SK-N-SH treated with all-trans-retinoic acid at 6 μM for 48 hours (cell line): Measurements from ENCODE around the gene SLC19A1.

ENCODE experiments used
- ATAC-seq: fragments of 200-7000 bp; cut with Tn5 transposase; 3 replicates; pipeline ENCODE4 v1.9.1; 2020; ENCODE audit warnings: mild to moderate bottlenecking, moderate library complexity
- ARNTL ChIP-seq: fragments of 450-650 bp; formaldehyde crosslinking; IDR thresholded peaks from 2 replicates; pipeline ENCODE4 v1.5.0; 2020; ENCODE audit warnings: low read depth, mild to moderate bottlenecking, moderate library complexity, borderline replicate concordance
- BACH2 ChIP-seq: fragments of 250-450 bp; sonication (Bioruptor Pico); IDR thresholded peaks from 2 replicates; pipeline ENCODE4 v1.9.0; 2021; ENCODE audit warnings: mild to moderate bottlenecking, borderline replicate concordance
- CREB5 ChIP-seq: fragments of 250-450 bp; sonication (Bioruptor Pico); IDR thresholded peaks from 2 replicates; pipeline ENCODE4 v1.5.1; 2020; ENCODE audit warnings: low read depth, mild to moderate bottlenecking, moderate library complexity
- CSDC2 ChIP-seq: fragments of 250-450 bp; sonication (Bioruptor Pico); IDR thresholded peaks from 2 replicates; pipeline ENCODE4 v1.5.0; 2020; ENCODE audit warnings: mild to moderate bottlenecking, moderate library complexity
- ESRRG ChIP-seq: fragments of 250-450 bp; sonication (Bioruptor Pico); IDR thresholded peaks from 2 replicates; pipeline ENCODE4 v1.6.1; 2021; ENCODE audit warnings: mild to moderate bottlenecking
- GLIS3 ChIP-seq: fragments of 250-450 bp; sonication (Bioruptor Pico); IDR thresholded peaks from 2 replicates; pipeline ENCODE4 v1.5.0; 2020; ENCODE audit warnings: mild to moderate bottlenecking, moderate library complexity
- ISL1 ChIP-seq: fragments of 250-450 bp; sonication (Bioruptor Pico); IDR thresholded peaks from 2 replicates; pipeline ENCODE4 v2.1.2; 2022; ENCODE audit warnings: mild to moderate bottlenecking, moderate library complexity
- OSR1 ChIP-seq: fragments of 250-450 bp; sonication (Bioruptor Pico); IDR thresholded peaks from 2 replicates; pipeline ENCODE4 v1.8.0; 2022; ENCODE audit warnings: moderate library complexity, mild to moderate bottlenecking, inconsistent platforms
- PATZ1 ChIP-seq: fragments of 250-450 bp; sonication (Bioruptor Pico); IDR thresholded peaks from 2 replicates; pipeline ENCODE4 v1.8.0; 2020; ENCODE audit warnings: mild to moderate bottlenecking, moderate library complexity, borderline replicate concordance
- POU6F1 ChIP-seq: fragments of 250-450 bp; sonication (Bioruptor Pico); IDR thresholded peaks from 2 replicates; pipeline ENCODE4 v1.8.0; 2021; ENCODE audit warnings: low read depth, mild to moderate bottlenecking, moderate library complexity, borderline replicate concordance
- PPARA ChIP-seq: fragments of 250-450 bp; sonication (Bioruptor Pico); IDR thresholded peaks from 2 replicates; pipeline ENCODE4 v1.5.0; 2020; ENCODE audit warnings: mild to moderate bottlenecking, borderline replicate concordance
- RARB ChIP-seq: fragments of 250-450 bp; sonication (Bioruptor Pico); IDR thresholded peaks from 2 replicates; pipeline ENCODE4 v1.8.0; 2021; ENCODE audit warnings: mild to moderate bottlenecking, moderate library complexity
- SNAI2 ChIP-seq: fragments of 250-450 bp; sonication (Bioruptor Pico); IDR thresholded peaks from 2 replicates; pipeline ENCODE4 v1.5.0; 2020; ENCODE audit warnings: mild to moderate bottlenecking, moderate library complexity
- TCF4 ChIP-seq: fragments of 250-450 bp; sonication (Bioruptor Pico); IDR thresholded peaks from 2 replicates; pipeline ENCODE4 v1.8.0; 2021; ENCODE audit warnings: mild to moderate bottlenecking, moderate library complexity, borderline replicate concordance
- TOX ChIP-seq: fragments of 250-450 bp; sonication (Bioruptor Pico); IDR thresholded peaks from 2 replicates; pipeline ENCODE4 v1.8.0; 2021; ENCODE audit warnings: mild to moderate bottlenecking, moderate library complexity, borderline replicate concordance
- TSHZ2 ChIP-seq: fragments of 250-450 bp; sonication (Bioruptor Pico); IDR thresholded peaks from 2 replicates; pipeline ENCODE4 v1.5.0; 2020; ENCODE audit warnings: mild to moderate bottlenecking, moderate library complexity
- ZC3H10 ChIP-seq: fragments of 250-450 bp; sonication (Bioruptor Pico); IDR thresholded peaks from 2 replicates; pipeline ENCODE4 v1.5.1; 2021; ENCODE audit warnings: mild to moderate bottlenecking, moderate library complexity
- ZFP3 ChIP-seq: fragments of 250-450 bp; sonication (Bioruptor Pico); IDR thresholded peaks from 2 replicates; pipeline ENCODE4 v1.5.0; 2020; ENCODE audit warnings: mild to moderate bottlenecking, moderate library complexity
- ZFP30 ChIP-seq: fragments of 450-650 bp; formaldehyde crosslinking; IDR thresholded peaks from 2 replicates; pipeline ENCODE4 v1.5.0; 2022; ENCODE audit warnings: mild to moderate bottlenecking, moderate library complexity
- ZNF565 ChIP-seq: fragments of 450-650 bp; formaldehyde crosslinking; conservative IDR thresholded peaks from 2 replicates; pipeline ENCODE4 v1.5.0; 2020; ENCODE audit warnings: low read depth, mild to moderate bottlenecking, moderate library complexity
- ZNF8 ChIP-seq: fragments of 450-650 bp; formaldehyde crosslinking; IDR thresholded peaks from 2 replicates; pipeline ENCODE4 v1.5.0; 2020; ENCODE audit warnings: mild to moderate bottlenecking, moderate library complexity
- TF ChIP-seq, protein P1 (sequence below): fragments of 250-450 bp; sonication (Bioruptor Pico); IDR thresholded peaks from 2 replicates; pipeline ENCODE4 v1.5.1; 2021; ENCODE audit warnings: mild to moderate bottlenecking, moderate library complexity

SLC19A1 gene

DNA sequence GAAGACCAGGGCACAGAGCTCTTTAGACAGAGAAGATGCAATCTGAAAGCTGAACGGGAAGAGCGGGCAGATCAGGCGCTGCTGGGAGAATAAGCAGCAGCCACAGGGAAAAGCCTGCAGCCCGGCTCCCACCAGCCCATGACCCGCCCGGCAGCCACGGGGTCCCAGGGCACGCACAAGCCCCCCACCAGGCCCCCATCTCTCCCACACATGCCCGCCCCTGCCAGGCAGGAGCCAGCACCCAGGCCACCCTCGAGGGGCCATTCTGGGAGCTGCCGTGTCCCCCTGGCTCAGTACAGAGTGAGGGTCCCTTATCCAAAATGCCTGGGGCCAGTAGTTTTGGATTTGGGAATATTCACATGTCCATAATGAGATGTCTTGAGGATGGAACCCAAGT, 16.3 kb downstream of the SLC19A1 start:
- no peak for ATAC-seq
- TF ChIP-seq ARNTL (CRISPR knock-in tag) (no peak), GLIS3 (CRISPR knock-in tag) (no peak), TCF4 (CRISPR knock-in tag) (no peak), CSDC2 (CRISPR knock-in tag) (no peak), POU6F1 (no peak)

DNA sequence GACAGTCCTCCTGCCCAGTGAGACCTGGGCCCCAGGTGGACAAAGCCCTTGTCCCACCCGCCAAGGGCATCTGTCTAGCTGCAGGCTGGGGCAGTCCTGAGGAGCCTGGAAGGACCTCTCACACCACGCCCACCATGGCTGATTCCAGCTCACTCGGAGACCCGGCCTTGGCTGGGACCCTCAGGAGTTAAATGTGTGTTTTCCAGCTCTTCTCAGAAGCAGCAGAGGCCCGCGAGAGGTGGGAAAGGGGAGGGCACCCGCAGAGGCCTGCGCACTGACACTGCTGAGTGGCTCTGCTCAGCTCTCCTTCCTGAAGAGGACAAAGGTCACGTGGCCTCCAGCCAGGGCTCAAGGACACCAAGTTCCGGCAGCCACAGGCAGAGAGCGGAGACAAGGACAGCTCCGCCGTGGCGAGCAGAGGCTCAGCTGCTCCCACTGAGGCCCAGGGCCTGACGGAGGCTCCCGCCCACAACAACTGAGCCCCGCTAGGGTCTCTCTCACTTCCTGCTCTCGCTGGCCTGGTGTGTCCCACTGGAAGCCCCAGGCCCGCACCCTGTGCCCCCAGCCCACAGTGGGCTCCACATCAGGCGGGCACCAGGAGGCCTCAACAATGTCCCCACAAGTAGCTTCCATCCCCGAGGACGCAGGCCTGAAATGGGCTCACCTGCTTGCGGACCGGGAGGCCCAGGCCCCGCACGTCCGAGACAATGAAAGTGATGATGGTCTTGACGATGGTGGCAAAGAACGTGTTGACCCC, 16.9 kb downstream of the SLC19A1 start:
- TF ChIP-seq ZC3H10 (CRISPR knock-in tag) (no peak), TCF4 (CRISPR knock-in tag) (no peak), ZNF565 (CRISPR knock-in tag) (no peak), RARB (CRISPR knock-in tag) (no peak), ARNTL (CRISPR knock-in tag) (no peak), BACH2 (no peak), TOX (CRISPR knock-in tag) (no peak), ZFP3 (no peak), OSR1 (no peak), GLIS3 (CRISPR knock-in tag) (no peak), ZNF8 (CRISPR knock-in tag) (no peak), PATZ1 (CRISPR knock-in tag) (no peak), ESRRG (no peak), ZFP30 (CRISPR knock-in tag) (no peak), ISL1 (CRISPR knock-in tag) (no peak)
- TF ChIP-seq, protein P1, sequence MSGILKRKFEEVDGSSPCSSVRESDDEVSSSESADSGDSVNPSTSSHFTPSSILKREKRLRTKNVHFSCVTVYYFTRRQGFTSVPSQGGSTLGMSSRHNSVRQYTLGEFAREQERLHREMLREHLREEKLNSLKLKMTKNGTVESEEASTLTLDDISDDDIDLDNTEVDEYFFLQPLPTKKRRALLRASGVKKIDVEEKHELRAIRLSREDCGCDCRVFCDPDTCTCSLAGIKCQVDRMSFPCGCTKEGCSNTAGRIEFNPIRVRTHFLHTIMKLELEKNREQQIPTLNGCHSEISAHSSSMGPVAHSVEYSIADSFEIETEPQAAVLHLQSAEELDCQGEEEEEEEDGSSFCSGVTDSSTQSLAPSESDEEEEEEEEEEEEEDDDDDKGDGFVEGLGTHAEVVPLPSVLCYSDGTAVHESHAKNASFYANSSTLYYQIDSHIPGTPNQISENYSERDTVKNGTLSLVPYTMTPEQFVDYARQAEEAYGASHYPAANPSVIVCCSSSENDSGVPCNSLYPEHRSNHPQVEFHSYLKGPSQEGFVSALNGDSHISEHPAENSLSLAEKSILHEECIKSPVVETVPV (CRISPR knock-in tag) = no peak

DNA sequence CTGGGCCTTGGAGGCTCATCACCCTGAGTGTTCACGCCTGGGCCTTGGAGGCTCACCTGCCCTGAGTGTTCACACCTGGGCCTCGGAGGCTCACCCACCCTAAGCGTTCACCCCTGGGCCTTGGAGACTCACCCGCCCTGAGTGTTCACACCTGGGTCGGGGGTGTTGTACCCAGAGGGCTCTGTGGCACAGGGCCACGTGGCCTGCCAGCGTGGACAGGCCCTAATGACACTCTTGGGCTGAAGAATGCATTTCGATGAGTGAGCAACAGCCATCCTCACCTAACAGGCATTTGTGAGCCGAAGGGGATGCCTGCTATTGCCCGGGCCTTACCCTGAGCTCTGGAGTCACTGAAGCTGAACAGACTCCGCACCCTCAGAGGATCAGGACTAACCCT, 17.5 kb downstream of the SLC19A1 start:
- ATAC-seq = no peak
- no peak for TF ChIP-seq ZFP30 (CRISPR knock-in tag)
- TF ChIP-seq ARNTL (CRISPR knock-in tag) = no peak
- no peak for TF ChIP-seq PPARA (CRISPR knock-in tag)
- TF ChIP-seq CREB5 (CRISPR knock-in tag) = no peak
- TF ChIP-seq CSDC2 (CRISPR knock-in tag) = no peak
- TF ChIP-seq ZNF565 (CRISPR knock-in tag) = no peak

More for the DNA sequence above, 16.9 kb downstream of the SLC19A1 start:
- ATAC-seq = no peak

- ATAC-seq = 0 out of 3 replicates have a peak, but pooled peaks have one; percentile 23
- no peak for TF ChIP-seq SNAI2 (CRISPR knock-in tag)
- TF ChIP-seq ZFP30 (CRISPR knock-in tag) = no peak
- no peak for TF ChIP-seq ZNF8 (CRISPR knock-in tag)
- no peak for TF ChIP-seq OSR1
- no peak for TF ChIP-seq CREB5 (CRISPR knock-in tag)
- TF ChIP-seq PPARA (CRISPR knock-in tag) = no peak
- no peak for TF ChIP-seq ESRRG
- TF ChIP-seq GLIS3 (CRISPR knock-in tag) = no peak
- no peak for TF ChIP-seq ARNTL (CRISPR knock-in tag)
- no peak for TF ChIP-seq TOX (CRISPR knock-in tag)
- no peak for TF ChIP-seq ZNF565 (CRISPR knock-in tag)
- no peak for TF ChIP-seq BACH2
- TF ChIP-seq TSHZ2 (CRISPR knock-in tag) = no peak
These were observed 18.7 kb downstream of the SLC19A1 start for GRCh38 chr21:45523411-45524101.
